ENCODE data around the gene FAM13A.

Gene FAM13A

GRCh38 chr4:88756149-88756548, 300.8 kb downstream of the FAM13A start:
- TF ChIP-seq, protein P1, sequence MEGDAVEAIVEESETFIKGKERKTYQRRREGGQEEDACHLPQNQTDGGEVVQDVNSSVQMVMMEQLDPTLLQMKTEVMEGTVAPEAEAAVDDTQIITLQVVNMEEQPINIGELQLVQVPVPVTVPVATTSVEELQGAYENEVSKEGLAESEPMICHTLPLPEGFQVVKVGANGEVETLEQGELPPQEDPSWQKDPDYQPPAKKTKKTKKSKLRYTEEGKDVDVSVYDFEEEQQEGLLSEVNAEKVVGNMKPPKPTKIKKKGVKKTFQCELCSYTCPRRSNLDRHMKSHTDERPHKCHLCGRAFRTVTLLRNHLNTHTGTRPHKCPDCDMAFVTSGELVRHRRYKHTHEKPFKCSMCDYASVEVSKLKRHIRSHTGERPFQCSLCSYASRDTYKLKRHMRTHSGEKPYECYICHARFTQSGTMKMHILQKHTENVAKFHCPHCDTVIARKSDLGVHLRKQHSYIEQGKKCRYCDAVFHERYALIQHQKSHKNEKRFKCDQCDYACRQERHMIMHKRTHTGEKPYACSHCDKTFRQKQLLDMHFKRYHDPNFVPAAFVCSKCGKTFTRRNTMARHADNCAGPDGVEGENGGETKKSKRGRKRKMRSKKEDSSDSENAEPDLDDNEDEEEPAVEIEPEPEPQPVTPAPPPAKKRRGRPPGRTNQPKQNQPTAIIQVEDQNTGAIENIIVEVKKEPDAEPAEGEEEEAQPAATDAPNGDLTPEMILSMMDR (conservative IDR thresholded peaks at IDR 0.05): no peak
- H3K27ac ChIP-seq: peak overlapping the region; percentile 50

DNA sequence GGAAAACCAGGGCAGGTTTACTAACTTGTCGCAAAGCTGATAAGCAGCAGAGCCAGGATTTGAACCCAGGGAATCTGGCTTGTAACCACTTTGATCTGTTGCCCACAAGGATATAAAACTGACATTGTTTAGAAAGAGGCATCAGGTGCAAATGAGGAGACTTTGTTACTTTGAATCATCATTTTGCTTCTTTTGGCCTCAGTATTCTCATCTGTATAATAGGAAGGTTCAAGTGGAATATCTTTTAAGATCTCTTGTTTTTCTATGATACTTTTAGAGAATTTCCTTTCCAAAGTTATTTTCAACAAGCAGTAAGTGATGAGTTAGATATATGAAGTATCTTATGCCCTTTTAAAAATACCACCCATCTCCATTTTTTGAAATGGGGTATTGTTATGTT, 301.5 kb downstream of the FAM13A start:
- TF ChIP-seq, protein P1 (conservative IDR thresholded peaks at IDR 0.05): no peak
- H3K27ac ChIP-seq: peak overlapping the region; percentile 50

- TF ChIP-seq, protein P1 (conservative IDR thresholded peaks at IDR 0.05): no peak
- H3K27ac ChIP-seq: peak overlapping the region; percentile 50
These were observed 302.2 kb downstream of the FAM13A start for GRCh38 chr4:88754796-88755195.

- H3K27ac ChIP-seq: peak overlapping the region; percentile 50
- TF ChIP-seq, protein P1 (conservative IDR thresholded peaks at IDR 0.05): no peak
These were observed 303.1 kb downstream of the FAM13A start for GRCh38 chr4:88753658-88754571.

DNA sequence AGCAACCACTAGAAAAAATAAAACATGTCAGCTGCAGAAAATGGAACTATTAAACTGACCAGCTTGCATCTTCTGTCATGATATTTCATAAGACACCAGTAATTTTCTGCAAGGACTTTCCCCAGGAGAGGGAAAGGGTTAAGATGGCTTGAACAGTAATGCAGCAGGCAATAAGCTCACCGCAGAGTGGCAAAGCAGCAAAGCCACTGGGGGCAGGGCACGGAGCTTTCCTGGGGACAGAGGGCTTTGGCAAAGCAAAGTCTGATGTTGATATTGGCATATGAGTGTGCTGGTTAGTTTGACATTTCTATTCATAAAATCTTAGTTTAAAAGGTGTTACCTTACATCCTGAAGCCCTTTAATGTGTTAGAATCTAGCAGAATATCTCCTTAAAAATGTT, 304.2 kb downstream of the FAM13A start:
- H3K27ac ChIP-seq: peak overlapping the region; percentile 50
- TF ChIP-seq, protein P1 (conservative IDR thresholded peaks at IDR 0.05): peak; percentile 40

DNA sequence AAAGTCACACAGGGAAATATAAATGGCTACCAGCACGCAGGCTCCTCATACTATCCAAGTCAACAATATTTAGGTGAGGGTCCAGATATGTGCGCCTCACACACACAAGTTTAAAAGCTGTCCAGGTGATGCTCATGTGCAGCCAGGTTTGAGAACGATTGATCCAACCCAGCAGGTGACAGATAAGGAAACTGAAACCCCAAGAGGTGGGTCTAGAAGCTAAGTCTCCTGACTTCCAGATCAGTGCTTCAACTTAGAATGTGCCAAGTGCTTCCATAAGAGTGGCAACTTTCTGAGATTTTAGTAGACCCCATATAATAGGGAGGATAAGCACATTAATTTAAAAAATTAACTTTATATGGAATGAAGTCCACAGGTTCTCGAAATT, 304.9 kb downstream of the FAM13A start:
- TF ChIP-seq, protein P1 (conservative IDR thresholded peaks at IDR 0.05): no peak
- peak overlapping the region; percentile 50 for H3K27ac ChIP-seq

GRCh38 chr4:88751258-88752075, 305.5 kb downstream of the FAM13A start:
- H3K27ac ChIP-seq: no peak overlapping the region; the same call in 1 of the 2 replicates
- TF ChIP-seq, protein P1 (conservative IDR thresholded peaks at IDR 0.05): no peak
